ENCODE results near the gene PTPRD.

GRCh38 chr9:8649160-8649559 is 1963.6 kb downstream of the PTPRD start:
- TF ChIP-seq CTCF (conservative IDR thresholded peaks at IDR 0.05; ENCODE audit: low read depth in 2 of 2) (no peak), POLR2AphosphoS5 (IDR thresholded peaks at IDR 0.05; ENCODE audit: low read depth) (no peak)
